Stimulated activated CD8-positive, alpha-beta memory T cell treated with anti-CD3 and anti-CD28 coated beads, Interleukin-2, amount 100 ng/mL, for 1 hour (primary cell): ENCODE results near the gene ST3GAL4.
A peak's percentile ranks its signal among the peaks of the same experiment; 100 is the strongest.
"Not testable (repeated sequence)": the region's sequence is repeated elsewhere in the genome, so short reads cannot be mapped to it uniquely, and the experiment has no call there.

Source experiments
- DNase-seq, 2 donors: peaks; one replicate each; pipeline ENCODE4 v3.0.0-alpha.2; 2020; ENCODE audit warnings: low read depth in 2 of 2

ST3GAL4 gene

GRCh38 chr11:126355324-126355925 lies at the start of gene ST3GAL4:
TSS of gene ST3GAL4 (plus strand) at chr11:126355686. CDS start at chr11:126406156, 50,470 bp downstream.
- DNase-seq = peak; percentile 34 to 47

GRCh38 chr11:126305699-126306098 lies 49.8 kb upstream of the ST3GAL4 start:
- no peak for DNase-seq

GRCh38 chr11:126307706-126308105 lies 47.8 kb upstream of the ST3GAL4 start:
- no peak for DNase-seq

GRCh38 chr11:126308271-126308671 lies 47.2 kb upstream of the ST3GAL4 start:
- DNase-seq = no peak

GRCh38 chr11:126308771-126309170 lies 46.7 kb upstream of the ST3GAL4 start:
- DNase-seq = not testable (repeated sequence)

GRCh38 chr11:126310200-126310991 lies 45.1 kb upstream of the ST3GAL4 start:
- DNase-seq = peak in 1 of 2 donors; percentile 34

GRCh38 chr11:126310992-126311310 lies 44.5 kb upstream of the ST3GAL4 start:
- no peak for DNase-seq

- no peak for DNase-seq
Observed at GRCh38 chr11:126311401-126312291, 43.8 kb upstream of the ST3GAL4 start.

GRCh38 chr11:126312961-126313360 lies 42.5 kb upstream of the ST3GAL4 start:
- DNase-seq = no peak

GRCh38 chr11:126313826-126314225 lies 41.7 kb upstream of the ST3GAL4 start:
- DNase-seq = no peak

- no peak for DNase-seq
Observed at GRCh38 chr11:126317432-126317755, 38.1 kb upstream of the ST3GAL4 start.

GRCh38 chr11:126317756-126318573 lies 37.5 kb upstream of the ST3GAL4 start:
- DNase-seq = no peak

GRCh38 chr11:126318574-126319373 lies 36.7 kb upstream of the ST3GAL4 start:
- DNase-seq = no peak

GRCh38 chr11:126319374-126319740 lies 36.1 kb upstream of the ST3GAL4 start:
- no peak for DNase-seq

- DNase-seq = no peak
Observed at GRCh38 chr11:126322996-126323395, 32.5 kb upstream of the ST3GAL4 start.

- no peak for DNase-seq
Observed at GRCh38 chr11:126327281-126328000, 28.0 kb upstream of the ST3GAL4 start.

GRCh38 chr11:126328001-126328390 lies 27.5 kb upstream of the ST3GAL4 start:
- no peak for DNase-seq

GRCh38 chr11:126328444-126328843 lies 27.0 kb upstream of the ST3GAL4 start:
- DNase-seq = no peak

- DNase-seq = no peak
Observed at GRCh38 chr11:126328938-126329643, 26.4 kb upstream of the ST3GAL4 start.
